GM12878 (cell line): ENCODE results near the gene CDH1.

ENCODE experiments used
- CHD2 ChIP-seq: IDR thresholded peaks from 2 replicates; pipeline ENCODE4 v1.6.1; 2011; ENCODE audit warnings: low read depth, low read length, improper control_type of control experiment, borderline replicate concordance
- CHD4 ChIP-seq: fragments of 200-600 bp; sonication (generic); IDR thresholded peaks from 2 replicates; pipeline ENCODE4 v1.6.1; 2016; ENCODE audit warnings: mild to moderate bottlenecking
- EP300 ChIP-seq, 2 experiments: fragments of 150-350 bp in 1 of 2; IDR thresholded peaks; 2 replicates each; pipeline ENCODE4 v1.6.1; 2011 to 2012; ENCODE audit warnings: low read depth in 2 of 2, low read length in 2 of 2, borderline replicate concordance in 1 of 2, improper control_type of control experiment in 1 of 2, inconsistent platforms in 1 of 2; ENCODE audit not compliant: control insufficient read depth in 1 of 2
- EZH2 ChIP-seq: IDR thresholded peaks from 2 replicates; pipeline ENCODE4 v1.6.1; 2012; ENCODE audit warnings: low read depth, mild to moderate bottlenecking, control low read depth, inconsistent platforms, low read length, borderline replicate concordance; ENCODE audit not compliant: control insufficient read depth
- FOXK2 ChIP-seq: fragments of 450-650 bp; IDR thresholded peaks from 2 replicates; pipeline ENCODE4 v1.6.1; 2017; ENCODE audit warnings: mild to moderate bottlenecking, moderate library complexity
- JUND ChIP-seq: IDR thresholded peaks from 2 replicates; pipeline ENCODE4 v1.6.1; 2012; ENCODE audit warnings: low read depth, mild to moderate bottlenecking, low read length, improper control_type of control experiment, moderate library complexity
- KDM1A ChIP-seq: fragments of 200-600 bp; sonication (generic); IDR thresholded peaks from 2 replicates; pipeline ENCODE4 v1.6.1; 2016; ENCODE audit warnings: borderline replicate concordance
- TF ChIP-seq, protein P1 (sequence below), 3 experiments: IDR thresholded peaks in 2 of 3; conservative IDR thresholded peaks in 1 of 3; 2 replicates each; pipeline ENCODE4 v1.5.1; 2011; ENCODE audit warnings: low read depth in 3 of 3, low read length in 3 of 3, mild to moderate bottlenecking in 3 of 3, control low read depth in 2 of 3, moderate library complexity in 2 of 3, inconsistent platforms in 1 of 3, mixed read lengths in 1 of 3; ENCODE audit not compliant: control insufficient read depth in 2 of 3, insufficient read depth in 1 of 3; ENCODE audit errors: extremely low read depth in 1 of 3
- TF ChIP-seq, protein P2 (sequence below): IDR thresholded peaks from 2 replicates; pipeline ENCODE4 v1.6.1; 2012; ENCODE audit warnings: low read length, inconsistent platforms
- TF ChIP-seq, protein P3 (sequence below): fragments of 450-650 bp; IDR thresholded peaks from 2 replicates; pipeline ENCODE4 v1.6.1; 2014; ENCODE audit warnings: mild to moderate bottlenecking
- TF ChIP-seq, protein P4 (sequence below): fragments of 450-650 bp; conservative IDR thresholded peaks from 2 replicates; pipeline ENCODE4 v1.6.1; 2017; ENCODE audit warnings: mild to moderate bottlenecking, moderate library complexity

DNA sequence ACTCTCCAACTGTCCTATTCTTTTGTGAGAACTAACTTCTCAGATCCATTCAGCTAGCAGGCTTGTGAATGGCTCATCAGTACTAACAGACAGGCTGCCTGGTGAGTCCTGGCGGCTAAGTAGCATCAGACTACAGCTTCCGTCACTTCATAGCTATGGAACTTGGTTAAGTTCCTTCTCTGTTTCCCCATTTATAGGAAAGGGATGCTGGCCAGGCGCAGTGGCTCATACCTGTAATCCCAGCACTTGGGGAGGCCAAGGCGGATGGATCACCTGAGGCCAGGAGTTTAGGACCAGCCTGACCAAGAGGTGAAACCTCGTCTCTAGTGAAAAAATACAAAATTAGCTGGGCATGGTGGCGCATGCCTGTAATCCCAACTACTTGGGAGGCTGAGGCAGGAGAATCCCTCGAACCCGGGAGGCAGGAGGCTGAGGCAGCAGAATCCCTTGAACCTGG, 56.3 kb downstream of the CDH1 start:
- TF ChIP-seq, protein P1, sequence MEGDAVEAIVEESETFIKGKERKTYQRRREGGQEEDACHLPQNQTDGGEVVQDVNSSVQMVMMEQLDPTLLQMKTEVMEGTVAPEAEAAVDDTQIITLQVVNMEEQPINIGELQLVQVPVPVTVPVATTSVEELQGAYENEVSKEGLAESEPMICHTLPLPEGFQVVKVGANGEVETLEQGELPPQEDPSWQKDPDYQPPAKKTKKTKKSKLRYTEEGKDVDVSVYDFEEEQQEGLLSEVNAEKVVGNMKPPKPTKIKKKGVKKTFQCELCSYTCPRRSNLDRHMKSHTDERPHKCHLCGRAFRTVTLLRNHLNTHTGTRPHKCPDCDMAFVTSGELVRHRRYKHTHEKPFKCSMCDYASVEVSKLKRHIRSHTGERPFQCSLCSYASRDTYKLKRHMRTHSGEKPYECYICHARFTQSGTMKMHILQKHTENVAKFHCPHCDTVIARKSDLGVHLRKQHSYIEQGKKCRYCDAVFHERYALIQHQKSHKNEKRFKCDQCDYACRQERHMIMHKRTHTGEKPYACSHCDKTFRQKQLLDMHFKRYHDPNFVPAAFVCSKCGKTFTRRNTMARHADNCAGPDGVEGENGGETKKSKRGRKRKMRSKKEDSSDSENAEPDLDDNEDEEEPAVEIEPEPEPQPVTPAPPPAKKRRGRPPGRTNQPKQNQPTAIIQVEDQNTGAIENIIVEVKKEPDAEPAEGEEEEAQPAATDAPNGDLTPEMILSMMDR (IDR thresholded peaks at IDR 0.05 in 2 of 3, conservative IDR thresholded peaks at IDR 0.05 in 1 of 3; ENCODE audit: control insufficient read depth in 2 of 3, extremely low read depth in 1 of 3, insufficient read depth in 1 of 3, low read depth in 3 of 3, low read length in 3 of 3): no peak
- TF ChIP-seq, protein P2, sequence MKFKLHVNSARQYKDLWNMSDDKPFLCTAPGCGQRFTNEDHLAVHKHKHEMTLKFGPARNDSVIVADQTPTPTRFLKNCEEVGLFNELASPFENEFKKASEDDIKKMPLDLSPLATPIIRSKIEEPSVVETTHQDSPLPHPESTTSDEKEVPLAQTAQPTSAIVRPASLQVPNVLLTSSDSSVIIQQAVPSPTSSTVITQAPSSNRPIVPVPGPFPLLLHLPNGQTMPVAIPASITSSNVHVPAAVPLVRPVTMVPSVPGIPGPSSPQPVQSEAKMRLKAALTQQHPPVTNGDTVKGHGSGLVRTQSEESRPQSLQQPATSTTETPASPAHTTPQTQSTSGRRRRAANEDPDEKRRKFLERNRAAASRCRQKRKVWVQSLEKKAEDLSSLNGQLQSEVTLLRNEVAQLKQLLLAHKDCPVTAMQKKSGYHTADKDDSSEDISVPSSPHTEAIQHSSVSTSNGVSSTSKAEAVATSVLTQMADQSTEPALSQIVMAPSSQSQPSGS: no peak
- no peak for TF ChIP-seq CHD4
- no peak for TF ChIP-seq EP300 (IDR thresholded peaks at IDR 0.05; ENCODE audit: borderline replicate concordance in 1 of 2, control insufficient read depth in 1 of 2, low read depth in 2 of 2, low read length in 2 of 2)
- no peak for TF ChIP-seq CHD2
- TF ChIP-seq EZH2: no peak
- no peak for TF ChIP-seq KDM1A
- TF ChIP-seq JUND: no peak
- TF ChIP-seq FOXK2: no peak
- TF ChIP-seq, protein P3, sequence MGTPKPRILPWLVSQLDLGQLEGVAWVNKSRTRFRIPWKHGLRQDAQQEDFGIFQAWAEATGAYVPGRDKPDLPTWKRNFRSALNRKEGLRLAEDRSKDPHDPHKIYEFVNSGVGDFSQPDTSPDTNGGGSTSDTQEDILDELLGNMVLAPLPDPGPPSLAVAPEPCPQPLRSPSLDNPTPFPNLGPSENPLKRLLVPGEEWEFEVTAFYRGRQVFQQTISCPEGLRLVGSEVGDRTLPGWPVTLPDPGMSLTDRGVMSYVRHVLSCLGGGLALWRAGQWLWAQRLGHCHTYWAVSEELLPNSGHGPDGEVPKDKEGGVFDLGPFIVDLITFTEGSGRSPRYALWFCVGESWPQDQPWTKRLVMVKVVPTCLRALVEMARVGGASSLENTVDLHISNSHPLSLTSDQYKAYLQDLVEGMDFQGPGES: no peak
- TF ChIP-seq, protein P4, sequence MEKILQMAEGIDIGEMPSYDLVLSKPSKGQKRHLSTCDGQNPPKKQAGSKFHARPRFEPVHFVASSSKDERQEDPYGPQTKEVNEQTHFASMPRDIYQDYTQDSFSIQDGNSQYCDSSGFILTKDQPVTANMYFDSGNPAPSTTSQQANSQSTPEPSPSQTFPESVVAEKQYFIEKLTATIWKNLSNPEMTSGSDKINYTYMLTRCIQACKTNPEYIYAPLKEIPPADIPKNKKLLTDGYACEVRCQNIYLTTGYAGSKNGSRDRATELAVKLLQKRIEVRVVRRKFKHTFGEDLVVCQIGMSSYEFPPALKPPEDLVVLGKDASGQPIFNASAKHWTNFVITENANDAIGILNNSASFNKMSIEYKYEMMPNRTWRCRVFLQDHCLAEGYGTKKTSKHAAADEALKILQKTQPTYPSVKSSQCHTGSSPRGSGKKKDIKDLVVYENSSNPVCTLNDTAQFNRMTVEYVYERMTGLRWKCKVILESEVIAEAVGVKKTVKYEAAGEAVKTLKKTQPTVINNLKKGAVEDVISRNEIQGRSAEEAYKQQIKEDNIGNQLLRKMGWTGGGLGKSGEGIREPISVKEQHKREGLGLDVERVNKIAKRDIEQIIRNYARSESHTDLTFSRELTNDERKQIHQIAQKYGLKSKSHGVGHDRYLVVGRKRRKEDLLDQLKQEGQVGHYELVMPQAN: no peak
